Stimulated activated CD8-positive, alpha-beta memory T cell treated with anti-CD3 and anti-CD28 coated beads, Interleukin-7, amount 100 ng/mL, for 1 hour (primary cell): Measurements from ENCODE around the gene MEIKIN.
A peak's percentile ranks its signal among the peaks of the same experiment; 100 is the strongest.
"Not testable (repeated sequence)": the region's sequence is repeated elsewhere in the genome, so short reads cannot be mapped to it uniquely, and the experiment has no call there.

Source experiments
- DNase-seq, 2 donors: peaks; one replicate each; pipeline ENCODE4 v3.0.0-alpha.2; 2020; ENCODE audit warnings: low read depth in 2 of 2

Gene MEIKIN

DNA sequence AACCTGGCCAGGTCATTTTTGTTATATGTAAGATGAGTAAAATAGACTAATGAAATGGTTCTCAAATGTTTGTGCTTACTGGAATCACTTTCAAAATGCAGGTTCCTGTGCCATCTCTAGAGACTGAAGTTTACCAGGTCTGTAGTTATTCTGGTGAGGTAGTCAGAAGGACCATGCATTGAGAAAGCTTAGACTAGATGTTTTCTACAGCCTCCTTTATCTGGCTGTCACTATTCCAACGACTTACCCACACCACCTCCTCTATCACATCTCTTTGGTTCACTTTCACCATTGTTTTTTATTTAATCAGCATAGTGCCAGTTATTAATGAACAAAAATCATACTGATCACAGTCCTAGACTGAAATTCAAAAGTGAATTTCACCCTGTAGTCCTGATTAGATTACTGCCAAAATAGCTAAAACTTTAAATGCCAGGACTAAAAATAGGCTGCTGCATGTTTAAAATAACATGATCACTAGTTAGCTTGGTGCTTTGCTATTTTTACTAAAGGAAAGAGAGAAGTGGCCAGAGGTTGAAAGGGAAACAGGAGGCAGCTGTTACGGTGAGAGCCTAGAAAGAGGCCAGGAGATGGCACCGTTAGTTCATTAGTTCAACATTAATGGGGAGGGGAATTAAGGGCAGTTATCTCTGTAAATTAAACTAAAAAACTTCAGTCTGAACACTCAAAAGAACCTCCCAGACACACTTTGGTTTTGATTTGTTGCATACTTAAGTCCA is 134.8 kb downstream of the MEIKIN start:
- no peak for DNase-seq

DNA sequence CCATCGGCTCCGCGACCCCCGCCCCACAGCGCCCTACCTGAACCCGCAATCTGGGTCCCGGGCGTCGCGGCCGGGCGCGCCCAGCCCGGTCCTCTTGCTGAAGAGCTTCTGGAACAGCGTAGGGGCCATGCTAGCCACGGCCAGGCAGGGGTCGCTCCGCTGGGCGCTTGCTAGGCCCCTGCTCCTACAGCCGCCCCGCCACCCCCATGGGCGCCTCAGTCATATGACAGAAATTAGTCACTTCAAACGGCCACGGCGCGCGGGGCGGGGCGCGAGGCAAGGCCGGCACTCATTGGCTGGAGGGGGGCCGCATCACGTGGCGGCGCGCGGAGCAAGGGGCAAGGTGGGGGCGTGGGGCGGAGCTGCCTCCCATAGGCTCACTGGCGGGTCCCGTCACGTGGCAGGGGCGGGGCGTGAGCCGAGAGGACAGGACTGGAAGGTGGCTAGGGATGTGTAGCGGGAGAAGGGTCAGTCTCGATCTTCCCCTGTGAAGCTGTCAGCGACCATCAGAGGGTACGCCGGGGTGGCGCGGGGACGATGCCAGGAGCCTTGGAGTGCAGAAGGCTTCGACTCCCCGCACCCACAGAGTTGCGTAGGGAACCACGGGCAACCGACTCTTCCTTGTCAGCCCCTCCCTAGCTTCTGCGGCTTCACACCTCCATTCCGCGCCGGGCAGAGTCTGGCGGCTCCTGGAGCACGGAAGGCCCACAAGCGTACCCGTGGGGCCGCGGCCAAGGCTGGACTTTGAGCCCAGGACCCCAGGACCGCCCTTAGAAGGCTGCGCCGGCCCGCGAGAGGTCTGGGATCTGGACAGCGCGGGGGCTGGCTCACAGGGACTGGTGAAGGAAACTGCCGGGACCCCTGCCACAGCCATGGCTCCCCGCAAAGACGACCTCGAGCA is 148.4 kb downstream of the MEIKIN start, which contains the start of gene FNIP1:
TSS of gene FNIP1 (minus strand) at position 225 of the 901 bp plus-strand sequence. CDS start at position 129, 96 bp downstream.
- DNase-seq: peak; percentile 96 to 97

DNA sequence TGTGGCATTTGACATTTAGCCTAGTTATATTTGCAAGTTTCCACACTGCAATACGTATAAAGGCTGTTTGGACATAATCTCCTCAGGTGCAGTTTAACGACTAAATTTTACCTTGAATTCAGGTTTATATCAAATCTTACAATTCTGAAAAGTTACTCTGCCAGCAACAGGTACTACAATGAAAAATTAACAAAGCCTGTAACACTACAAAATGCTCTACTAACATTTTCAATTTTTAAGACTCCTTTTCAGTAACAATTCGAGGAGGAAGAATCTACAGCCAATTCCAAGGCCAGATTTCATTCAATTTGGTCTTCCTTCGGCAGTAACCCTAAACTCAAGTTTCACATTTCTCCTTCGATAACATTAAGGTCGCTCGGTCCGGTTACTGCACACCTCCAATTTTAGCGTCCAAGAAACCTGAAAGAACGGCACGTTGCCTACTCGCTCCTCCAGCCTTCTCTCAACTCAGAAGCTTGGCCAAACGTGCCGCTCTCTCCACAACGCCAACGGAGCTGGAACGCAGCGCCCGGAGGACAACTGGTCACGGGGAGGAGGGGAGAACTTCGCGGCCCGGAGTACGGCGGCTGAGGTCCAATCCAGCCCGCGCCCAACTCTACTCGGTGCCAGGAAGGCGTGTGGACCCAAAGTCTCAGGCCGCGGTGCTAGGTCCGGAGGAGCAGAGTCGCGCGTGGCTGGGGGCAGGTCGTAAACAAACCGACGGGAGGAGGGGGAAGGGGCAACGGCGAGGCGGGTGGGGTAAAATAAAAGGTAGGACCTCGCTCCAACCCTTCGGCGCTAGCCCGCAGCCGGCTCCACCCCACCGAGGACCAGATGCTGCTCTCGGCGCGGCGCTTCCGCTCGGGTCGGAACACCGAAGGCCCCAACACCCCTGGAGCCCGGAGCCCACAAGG is 149.3 kb downstream of the MEIKIN start:
- DNase-seq: peak in 1 of 2 donors; percentile 5

DNA sequence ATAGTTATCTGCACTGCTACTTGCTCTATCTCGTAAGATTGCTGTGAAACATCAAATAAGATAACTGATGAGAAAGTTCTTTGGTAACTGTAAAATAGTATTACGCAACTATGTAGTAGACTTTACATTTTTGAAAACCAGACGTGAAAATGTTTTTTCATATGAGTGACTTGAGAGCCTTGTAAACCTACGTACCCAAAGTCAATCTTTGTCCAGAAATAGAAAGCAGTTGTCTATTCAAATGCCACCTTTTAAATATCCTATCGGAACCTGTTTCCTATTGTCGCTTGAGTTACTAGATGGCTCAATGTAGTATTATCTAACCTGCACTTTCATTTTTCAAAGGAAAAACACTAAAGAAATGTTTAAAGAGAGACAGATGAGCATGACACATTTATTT is 150.2 kb downstream of the MEIKIN start:
- DNase-seq: no peak

DNA sequence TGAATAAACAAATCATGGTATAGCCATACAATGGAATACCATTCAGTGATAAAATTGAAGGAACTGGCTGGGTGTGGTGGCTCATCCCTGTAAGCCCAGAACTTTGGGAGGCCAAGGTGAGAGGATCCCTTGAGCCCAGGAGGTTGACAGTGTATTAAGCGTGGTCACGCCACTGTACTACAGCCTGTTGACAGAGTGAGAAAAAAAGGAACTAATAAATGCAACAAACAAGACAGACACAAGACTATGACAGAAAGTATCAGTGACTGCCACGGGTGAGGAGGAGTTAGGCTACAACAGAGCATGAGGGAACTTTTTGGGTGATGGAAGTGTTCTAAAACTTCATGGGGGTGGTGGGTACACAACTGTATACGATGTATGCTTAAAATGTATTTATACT is 150.9 kb downstream of the MEIKIN start:
- no peak for DNase-seq

DNA sequence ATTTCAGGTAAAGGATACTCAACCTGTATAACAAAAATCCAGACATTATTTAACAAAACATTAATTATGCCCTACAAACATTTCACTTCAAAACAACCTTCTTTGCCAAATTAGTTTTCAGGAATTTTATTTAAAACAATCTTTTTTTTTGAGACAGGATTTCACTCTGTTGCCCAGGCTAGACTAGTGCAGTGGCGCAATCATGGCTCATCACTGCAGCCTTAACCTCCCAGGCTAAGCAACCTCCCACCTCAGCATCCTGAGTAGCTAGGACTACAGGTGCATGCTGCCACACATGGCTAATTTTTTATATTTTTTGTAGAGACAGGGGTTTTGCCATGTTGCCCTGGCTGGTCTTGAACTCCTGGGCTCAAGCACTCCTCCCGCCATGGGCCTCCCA is 152.6 kb downstream of the MEIKIN start:
- no peak for DNase-seq

DNA sequence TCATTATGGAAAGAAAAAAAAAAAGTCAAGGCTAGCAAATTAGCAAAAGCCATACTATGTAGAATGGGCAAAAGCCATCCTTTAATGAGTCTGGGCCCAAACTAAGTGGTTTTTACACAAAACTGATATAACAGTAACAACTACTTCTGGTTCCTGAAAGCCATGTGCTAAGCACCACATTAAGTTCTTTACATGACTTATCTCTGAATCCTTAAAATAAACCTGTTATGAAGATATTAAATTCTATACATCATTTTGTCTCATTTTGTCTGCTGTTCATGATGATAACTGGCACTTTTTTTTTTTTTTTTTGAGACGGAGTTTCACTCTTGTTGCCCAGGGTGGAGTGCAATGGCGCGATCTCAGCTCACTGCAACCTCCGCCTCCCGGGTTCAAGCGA is 153.6 kb downstream of the MEIKIN start:
- DNase-seq: no peak

DNA sequence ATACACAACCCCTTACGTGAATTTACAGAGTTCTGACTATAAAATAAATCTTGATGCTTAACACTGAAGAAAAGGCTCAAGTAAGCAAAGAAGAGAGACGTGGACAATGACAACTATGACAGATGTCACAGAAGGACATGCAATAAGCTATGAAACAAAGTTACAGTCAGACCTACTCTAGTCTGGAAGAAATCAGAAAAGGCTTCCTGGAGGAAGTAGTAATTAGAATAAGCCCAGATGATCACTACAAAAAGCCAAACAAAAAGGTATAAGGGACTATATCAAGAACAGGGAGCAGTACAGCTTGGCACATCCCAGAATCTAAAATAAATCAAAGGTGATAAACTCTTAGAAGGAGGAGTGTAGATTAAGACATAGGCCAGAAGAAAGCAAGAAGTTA is 154.9 kb downstream of the MEIKIN start:
- no peak for DNase-seq

DNA sequence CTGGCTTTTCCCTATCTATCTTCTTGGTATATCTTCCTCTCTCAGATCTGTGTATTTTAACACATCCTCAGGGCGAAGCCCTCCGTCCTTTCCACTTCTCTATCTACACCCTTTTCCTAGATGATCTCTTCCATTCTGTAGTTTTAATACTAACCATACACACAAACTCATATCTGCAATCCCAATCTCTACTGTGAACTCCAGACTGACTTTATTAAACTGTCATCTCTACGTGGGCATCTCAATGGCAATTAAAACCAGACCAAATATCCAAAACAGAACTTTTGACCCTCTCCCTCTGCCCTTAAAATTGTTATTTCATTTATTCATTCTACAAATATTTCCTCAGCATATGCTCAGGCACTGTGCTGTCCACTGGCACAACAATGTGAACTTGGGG is 155.7 kb downstream of the MEIKIN start:
- DNase-seq: no peak

DNA sequence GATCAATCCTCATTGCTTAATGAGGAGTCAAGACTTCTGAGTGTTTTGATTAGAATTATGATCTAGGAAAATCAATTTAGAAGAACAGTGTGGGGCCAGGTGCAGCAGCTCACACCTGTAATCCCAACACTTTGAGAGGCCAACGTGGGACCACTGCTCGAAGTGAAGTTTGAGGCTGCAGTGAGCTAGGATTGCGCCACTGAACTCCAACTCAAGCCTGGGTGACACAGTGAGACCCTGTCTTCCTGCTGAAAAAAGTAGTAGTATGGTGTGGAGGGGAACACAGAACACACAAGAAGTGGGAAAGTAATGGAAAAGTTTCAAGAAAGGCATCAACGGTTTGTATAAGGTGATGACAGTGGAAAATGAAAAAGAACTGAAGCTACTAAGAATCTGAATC is 157.7 kb downstream of the MEIKIN start:
- DNase-seq: no peak

DNA sequence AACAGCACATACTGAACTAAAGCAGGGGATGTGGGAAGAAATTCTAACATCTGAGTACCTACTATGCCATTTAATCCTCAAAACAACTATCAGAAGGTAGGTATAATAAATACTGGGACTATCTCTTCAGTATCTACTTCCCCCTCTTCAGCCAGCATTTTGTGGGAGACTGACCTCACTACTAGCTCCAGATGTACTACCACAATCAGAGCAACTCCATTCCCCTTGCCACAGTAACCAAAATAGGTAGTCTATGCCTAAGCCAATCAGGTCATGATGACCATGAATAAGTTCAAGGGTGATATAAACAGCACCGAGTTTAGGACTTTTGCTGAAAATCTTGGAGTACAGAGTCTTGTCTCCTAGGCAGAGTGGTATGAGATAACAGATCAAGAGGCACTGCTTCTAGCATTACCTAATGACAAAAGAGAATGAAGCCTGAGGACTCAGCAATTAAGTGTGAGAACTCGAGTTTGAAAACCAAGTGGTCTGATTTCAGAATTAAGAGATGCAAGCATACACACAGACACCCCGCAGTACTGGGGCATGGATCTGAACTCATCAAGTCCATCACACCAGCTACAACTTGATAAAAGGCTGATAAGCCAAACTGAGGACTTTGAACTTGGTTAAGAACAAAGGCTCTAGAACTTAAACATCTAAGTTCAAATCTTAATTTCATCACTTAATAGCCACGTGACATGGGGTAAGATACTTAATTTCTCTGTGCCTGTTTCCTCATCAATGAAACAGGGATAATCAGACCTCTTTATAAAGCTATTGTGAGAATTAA is 158.4 kb downstream of the MEIKIN start:
- DNase-seq: no peak

DNA sequence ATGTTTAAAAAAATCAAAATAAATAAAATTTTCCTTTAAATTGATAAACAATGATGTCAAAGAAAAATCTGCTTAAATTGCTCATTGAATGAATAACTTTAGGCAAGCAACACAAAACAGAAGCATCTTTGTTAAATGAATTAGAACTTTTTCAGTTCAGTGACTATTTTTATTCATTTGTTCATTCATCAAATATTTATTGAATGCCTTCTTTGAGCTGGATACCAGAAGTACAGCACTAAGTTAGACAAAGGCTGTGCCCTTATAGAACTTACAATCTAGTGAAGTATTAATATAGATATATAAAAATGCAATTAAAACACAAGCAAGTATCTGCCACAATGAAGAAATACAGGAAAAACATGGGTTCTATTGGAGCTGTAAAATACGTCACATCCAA is 159.4 kb downstream of the MEIKIN start:
- DNase-seq: no peak

DNA sequence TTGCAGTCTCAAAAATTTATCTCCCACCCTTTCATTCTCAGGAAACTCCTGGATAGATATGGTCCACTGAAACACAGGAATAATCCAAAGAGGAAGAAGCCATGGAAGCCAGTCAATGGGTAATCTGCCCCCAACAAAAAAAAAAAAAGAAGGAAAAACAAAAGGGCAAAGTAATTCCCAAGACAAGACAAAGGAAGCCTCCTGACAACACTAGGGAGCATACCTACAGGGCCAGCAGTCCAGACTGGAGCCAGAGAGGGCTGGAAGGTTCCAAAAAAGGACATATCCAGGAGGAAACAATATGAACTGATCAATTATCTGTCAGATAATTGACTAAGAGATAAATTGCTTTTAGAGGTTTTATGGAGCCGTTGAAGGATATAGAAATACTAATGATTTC is 161.6 kb downstream of the MEIKIN start:
- no peak for DNase-seq

DNA sequence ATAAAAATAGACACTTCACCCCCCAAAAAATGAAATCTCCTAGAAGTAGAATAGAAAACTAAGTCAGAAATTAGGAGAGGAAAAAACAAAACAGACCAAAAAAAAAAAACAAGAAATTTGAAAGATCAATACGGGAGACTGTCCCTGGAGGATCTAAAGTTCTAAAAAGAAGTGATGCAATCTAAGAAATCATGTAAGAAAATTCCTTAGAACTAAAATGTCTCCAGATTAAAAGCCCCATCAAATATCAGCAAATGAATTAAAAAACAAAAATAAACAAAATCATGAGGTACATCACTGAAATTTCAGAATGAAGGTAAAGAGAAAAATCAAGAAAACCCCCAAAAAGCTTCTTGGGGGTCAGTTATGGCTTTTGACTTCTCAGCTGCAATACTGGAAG is 162.1 kb downstream of the MEIKIN start:
- no peak for DNase-seq

DNA sequence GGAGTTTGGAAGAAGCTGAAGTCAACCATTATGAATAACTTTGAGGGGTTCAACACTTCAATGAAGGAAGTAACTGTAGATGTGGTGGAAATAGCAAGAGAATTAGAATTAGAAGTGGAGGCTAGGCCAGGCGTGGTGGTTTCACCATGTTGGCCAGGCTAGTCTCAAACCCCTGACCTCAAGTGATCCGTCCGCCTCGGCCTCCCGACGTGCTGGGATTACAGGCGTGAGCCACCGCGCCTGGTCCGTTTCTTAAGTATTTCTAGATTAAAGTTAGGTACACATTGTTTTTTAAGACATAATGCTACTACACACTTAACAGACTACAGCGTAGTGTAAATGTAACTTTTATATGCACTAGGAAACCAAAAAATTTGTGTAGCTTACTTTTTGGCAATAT is 162.7 kb downstream of the MEIKIN start:
- no peak for DNase-seq

DNA sequence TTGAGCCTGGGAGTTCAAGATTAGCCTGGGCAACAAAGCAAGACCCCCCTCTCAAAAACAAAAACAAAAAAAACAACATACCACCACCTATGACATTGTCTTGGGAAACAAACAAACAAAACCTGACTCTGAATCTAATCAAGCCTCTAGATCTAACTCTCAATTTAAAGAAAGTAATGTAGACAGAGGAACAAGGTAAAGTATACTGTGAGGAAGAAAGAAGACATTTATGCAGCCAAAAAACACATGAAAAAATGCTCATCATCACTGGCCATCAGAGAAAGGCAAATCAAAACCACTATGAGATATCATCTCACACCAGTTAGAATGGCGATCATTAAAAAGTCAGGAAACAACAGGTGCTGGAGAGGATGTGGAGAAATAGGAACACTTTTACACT is 167.3 kb downstream of the MEIKIN start:
- not testable (repeated sequence) for DNase-seq

DNA sequence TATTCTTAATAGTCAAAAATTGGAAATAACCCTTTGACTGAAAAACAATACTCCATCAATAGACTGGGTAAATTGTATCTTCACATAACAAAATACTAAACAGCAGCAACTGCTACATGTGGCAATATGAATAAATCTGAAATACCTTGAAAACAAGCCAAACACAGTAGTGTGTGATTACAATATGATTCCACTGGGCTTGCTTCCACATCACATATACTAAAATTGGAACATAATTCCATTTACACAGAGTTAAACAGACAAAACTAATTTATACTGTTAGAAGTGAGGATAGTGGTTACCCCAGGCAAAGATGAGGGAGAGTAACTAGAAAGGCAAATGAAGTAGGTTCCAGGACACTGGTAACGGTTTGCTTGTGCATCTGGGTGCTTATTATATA is 169.0 kb downstream of the MEIKIN start:
- no peak for DNase-seq

DNA sequence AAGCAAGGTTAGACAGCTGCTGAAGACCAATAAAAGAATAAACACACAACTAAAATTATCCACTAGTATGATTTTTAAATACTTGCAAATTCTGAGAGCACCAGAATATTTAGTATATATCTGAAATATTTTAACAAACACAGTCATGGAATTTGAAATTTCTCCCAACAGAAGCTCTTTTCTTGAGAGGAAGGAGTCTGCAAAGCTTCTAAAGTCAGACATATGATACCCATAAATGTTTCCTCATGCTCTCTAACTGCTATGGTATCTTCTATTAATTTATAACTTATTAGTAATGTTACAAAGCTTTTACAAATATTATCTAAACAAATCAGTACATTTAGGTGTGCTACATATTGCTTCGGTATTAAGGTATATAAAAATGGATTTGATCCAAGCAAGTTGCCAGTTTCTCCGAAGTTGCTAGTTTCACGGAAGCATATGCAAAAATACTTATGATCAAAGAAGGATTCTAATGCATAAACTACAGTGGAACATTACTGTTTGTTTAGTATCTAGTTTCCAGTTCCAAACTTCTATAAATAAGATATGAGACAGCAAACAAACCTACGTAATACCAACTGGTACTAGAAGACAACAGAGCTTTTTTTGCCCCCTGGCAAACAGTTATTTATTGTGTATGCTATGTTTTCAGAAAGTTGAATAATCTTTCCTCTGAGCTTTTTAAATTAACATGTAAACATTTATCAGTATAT is 170.7 kb downstream of the MEIKIN start:
- DNase-seq: no peak

DNA sequence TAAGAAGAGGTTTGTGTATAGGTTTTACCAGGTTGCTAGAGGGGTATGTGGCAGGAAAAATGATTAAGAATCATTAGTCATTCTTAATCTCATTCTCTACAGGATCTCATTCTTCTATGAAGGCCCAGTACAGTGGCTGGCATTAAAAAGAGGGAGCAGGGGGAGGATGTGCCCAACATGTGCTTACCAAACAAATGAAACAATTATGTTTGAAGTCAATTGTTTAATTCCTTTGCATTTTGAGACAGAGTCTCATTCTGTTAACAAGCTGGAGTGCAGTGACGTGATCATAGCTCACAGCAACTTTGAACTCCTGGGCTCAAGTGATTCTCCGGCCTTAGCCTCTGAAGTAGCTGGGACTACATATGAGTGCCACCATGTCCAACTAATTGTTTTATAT is 171.7 kb downstream of the MEIKIN start:
- no peak for DNase-seq

DNA sequence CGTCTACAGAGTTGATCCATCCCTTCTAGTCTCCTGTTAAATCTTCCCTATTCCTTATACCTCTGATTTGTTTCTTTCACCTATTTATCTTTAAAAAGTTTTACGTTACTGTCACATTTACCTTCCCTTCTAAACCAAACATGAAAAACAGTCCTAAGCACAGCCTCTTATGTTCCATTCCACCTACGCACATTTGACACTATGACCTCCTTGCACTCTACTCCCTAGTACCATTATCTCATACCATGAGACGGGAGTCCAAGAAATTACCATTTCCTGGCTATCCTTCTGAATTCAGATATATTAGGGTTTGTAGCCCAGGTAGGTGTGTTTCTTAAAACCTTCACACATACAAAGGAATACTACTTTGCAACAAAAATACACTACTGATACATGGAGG is 173.8 kb downstream of the MEIKIN start:
- no peak for DNase-seq

DNA sequence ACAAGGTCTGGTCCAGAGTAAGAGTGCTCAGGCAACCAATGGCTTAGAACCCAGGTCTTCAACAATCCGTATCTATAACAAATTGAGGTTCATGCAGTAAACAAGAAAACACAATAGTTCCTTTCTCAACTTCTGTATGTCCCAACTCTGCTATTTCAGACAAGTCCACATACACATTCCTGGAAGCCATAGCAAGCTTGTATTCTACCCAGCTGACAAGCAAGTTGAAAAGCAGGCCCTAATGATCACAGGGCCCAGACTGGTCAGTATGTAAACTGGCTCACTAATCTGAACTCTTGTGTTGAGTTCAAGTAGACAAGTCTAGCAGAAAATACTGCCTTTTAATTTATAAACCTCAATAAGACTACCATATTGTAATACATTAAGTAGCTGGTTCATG is 175.5 kb downstream of the MEIKIN start:
- no peak for DNase-seq
